ENCODE results near the gene TLE2.

The TLE2 gene

GRCh38 chr19:3029065-3029923 lies at the start of gene TLE2:
Gene TLE2 (minus strand): TSS chr19:3029280. CDS start chr19:3028904, 376 bp downstream.
- DNase-seq: peak in 2 of 3 experiments; percentile 36 to 54

- DNase-seq: peak; percentile 78 to 91 (median 87)
Measured at GRCh38 chr19:3075605-3076431, 46.7 kb upstream of the TLE2 start.

- no peak for DNase-seq
Measured at GRCh38 chr19:3073931-3074595, 45.0 kb upstream of the TLE2 start.

GRCh38 chr19:3073159-3073563 lies 44.1 kb upstream of the TLE2 start:
- DNase-seq: peak in 2 of 3 experiments; percentile 44 to 87

GRCh38 chr19:3071768-3072167 lies 42.7 kb upstream of the TLE2 start:
- DNase-seq: no peak

GRCh38 chr19:3068071-3068470 lies 39.0 kb upstream of the TLE2 start:
- DNase-seq: peak; percentile 18 to 94 (median 88)

- no peak for DNase-seq
Measured at GRCh38 chr19:3067563-3067962, 38.5 kb upstream of the TLE2 start.

GRCh38 chr19:3066482-3067049 lies 37.5 kb upstream of the TLE2 start:
- no peak for DNase-seq

- DNase-seq: peak in 2 of 3 experiments; percentile 91 to 97
Measured at GRCh38 chr19:3065675-3066357, 36.7 kb upstream of the TLE2 start.

- DNase-seq: no peak
Measured at GRCh38 chr19:3064011-3064330, 34.9 kb upstream of the TLE2 start.

- DNase-seq: peak; percentile 79 to 81 (median 81)
Measured at GRCh38 chr19:3062165-3063105, 33.4 kb upstream of the TLE2 start, which contains the start of gene TLE5. Gene TLE5 (minus strand): TSS chr19:3062495. CDS start chr19:3062200, 295 bp downstream.

- DNase-seq: peak in 2 of 3 experiments; percentile 79 to 82
Measured at GRCh38 chr19:3061182-3062161, 32.4 kb upstream of the TLE2 start.

- no peak for DNase-seq
Measured at GRCh38 chr19:3060857-3061181, 31.7 kb upstream of the TLE2 start.

- no peak for DNase-seq
Measured at GRCh38 chr19:3059653-3060052, 30.6 kb upstream of the TLE2 start.

GRCh38 chr19:3058821-3059314 lies 29.8 kb upstream of the TLE2 start:
- no peak for DNase-seq

- no peak for DNase-seq
Measured at GRCh38 chr19:3058009-3058820, 29.1 kb upstream of the TLE2 start.

- peak in 2 of 3 experiments; percentile 57 to 75 for DNase-seq
Measured at GRCh38 chr19:3057275-3057714, 28.2 kb upstream of the TLE2 start.

GRCh38 chr19:3056417-3057088 lies 27.5 kb upstream of the TLE2 start:
- DNase-seq: peak in 1 of 3 experiments; percentile 96
